ENCODE data around the gene MRNIP. TPM values are rescaled to one million over a fixed set of nuclear protein-coding genes. Genes with fewer than 3 reads are reported as not detected.

Gene MRNIP
- total RNA-seq, 2 experiments from 2014 or later, result 19.4 to 19.7 TPM

DNA sequence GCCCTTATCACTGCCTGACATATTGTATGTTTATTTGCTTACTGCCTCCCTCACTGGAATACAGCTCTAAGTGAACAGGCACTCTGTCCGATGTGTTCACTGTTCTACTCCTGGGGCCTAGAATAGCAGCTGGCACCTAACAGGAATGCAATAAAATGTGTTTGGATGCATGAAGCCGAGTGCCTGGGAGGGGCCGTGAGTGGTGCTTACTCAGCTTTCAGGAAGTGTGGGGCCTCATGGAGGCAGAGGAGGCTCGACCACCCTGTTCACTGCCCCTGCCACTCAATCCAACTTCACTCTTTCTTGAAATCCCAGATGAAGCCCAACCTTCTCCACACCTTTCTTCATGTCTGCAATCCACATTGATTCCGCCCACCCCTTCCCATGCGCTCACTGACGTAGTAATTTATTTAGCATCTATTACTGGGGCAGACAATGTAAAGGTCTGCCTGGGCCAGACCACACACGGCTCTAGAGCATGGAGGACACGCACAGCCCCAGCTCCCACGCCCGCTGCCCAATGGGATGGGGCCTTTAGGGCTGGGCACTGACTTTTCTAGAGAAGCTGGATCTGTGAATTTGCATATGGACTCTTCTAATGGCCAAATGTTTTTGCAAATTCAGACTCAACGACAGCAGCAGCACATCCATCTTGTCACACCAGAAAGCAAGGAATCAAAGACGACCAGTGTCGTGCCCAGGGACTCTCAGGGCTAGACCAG lies 27.7 kb upstream of the MRNIP start:
- ATAC-seq (no peak), DNase-seq (no peak)
- no peaks in the 10 kb centered on the region for H3K4me1 Mint-ChIP-seq
- ChIA-PET CTCF (no interaction called here), POLR2A (no interaction called here)
- intact Hi-C loops (cut with DNase I, micrococcal nuclease), result no loop called here
- H3K36me3 Mint-ChIP-seq (ENCODE audit: low read depth), result peaks cover 68% of the 10 kb centered on the region
- no peak overlapping the region for H3K27ac Mint-ChIP-seq
- H3K27me3 Mint-ChIP-seq, result no peaks in the 10 kb centered on the region
- peaks cover 18% of the 10 kb centered on the region for H3K9me3 Mint-ChIP-seq (ENCODE audit: low read depth)
- no peak overlapping the region for H3K4me3 Mint-ChIP-seq

GRCh38 chr5:179885491-179886090 lies 27.0 kb upstream of the MRNIP start:
- H3K27ac Mint-ChIP-seq, result no peak overlapping the region
- no peak for DNase-seq
- peaks cover 70% of the 10 kb centered on the region for H3K36me3 Mint-ChIP-seq (ENCODE audit: low read depth)
- CTCF ChIA-PET, result no interaction called here
- H3K4me3 Mint-ChIP-seq, result no peak overlapping the region
- peaks cover 18% of the 10 kb centered on the region for H3K9me3 Mint-ChIP-seq (ENCODE audit: low read depth)
- POLR2A ChIA-PET, result no interaction called here
- no peaks in the 10 kb centered on the region for H3K4me1 Mint-ChIP-seq
- ATAC-seq, result no peak
- H3K27me3 Mint-ChIP-seq, result no peaks in the 10 kb centered on the region
- intact Hi-C loops (cut with DNase I, micrococcal nuclease), result no loop called here

- DNase-seq (no peak), ATAC-seq (no peak)
- intact Hi-C loops (cut with DNase I, micrococcal nuclease), result no loop called here
- H3K36me3 Mint-ChIP-seq (ENCODE audit: low read depth), result peaks cover 56% of the 10 kb centered on the region
- no peaks in the 10 kb centered on the region for H3K4me1 Mint-ChIP-seq
- no peak overlapping the region for H3K4me3 Mint-ChIP-seq
- H3K27ac Mint-ChIP-seq, result no peak overlapping the region
- no peaks in the 10 kb centered on the region for H3K27me3 Mint-ChIP-seq
- peaks cover 18% of the 10 kb centered on the region for H3K9me3 Mint-ChIP-seq (ENCODE audit: low read depth)
- POLR2A ChIA-PET, result interaction anchor here (0.7 kb wide), 1 partner anchor 1266 kb away, joined by 12 read pairs; no protein-coding TSS in a partner anchor
- CTCF ChIA-PET, result interaction anchor here (1.6 kb wide), 1 partner anchor 81 kb away, joined by 4 read pairs; no protein-coding TSS in a partner anchor
Measured at GRCh38 chr5:179883163-179883562, 24.5 kb upstream of the MRNIP start.

GRCh38 chr5:179882338-179882737 lies 23.7 kb upstream of the MRNIP start:
- ChIA-PET CTCF (interaction anchor here (1.6 kb wide), 1 partner anchor 80 kb away, joined by 4 read pairs; no protein-coding TSS in a partner anchor), POLR2A (no interaction called here)
- DNase-seq, result no peak
- Mint-ChIP-seq H3K4me1 (no peaks in the 10 kb centered on the region), H3K4me3 (no peak overlapping the region), H3K36me3 (ENCODE audit: low read depth) (peaks cover 57% of the 10 kb centered on the region), H3K27ac (no peak overlapping the region), H3K9me3 (ENCODE audit: low read depth) (peaks cover 18% of the 10 kb centered on the region), H3K27me3 (no peaks in the 10 kb centered on the region)
- no peak for ATAC-seq
- intact Hi-C loops (cut with DNase I, micrococcal nuclease), result no loop called here

DNA sequence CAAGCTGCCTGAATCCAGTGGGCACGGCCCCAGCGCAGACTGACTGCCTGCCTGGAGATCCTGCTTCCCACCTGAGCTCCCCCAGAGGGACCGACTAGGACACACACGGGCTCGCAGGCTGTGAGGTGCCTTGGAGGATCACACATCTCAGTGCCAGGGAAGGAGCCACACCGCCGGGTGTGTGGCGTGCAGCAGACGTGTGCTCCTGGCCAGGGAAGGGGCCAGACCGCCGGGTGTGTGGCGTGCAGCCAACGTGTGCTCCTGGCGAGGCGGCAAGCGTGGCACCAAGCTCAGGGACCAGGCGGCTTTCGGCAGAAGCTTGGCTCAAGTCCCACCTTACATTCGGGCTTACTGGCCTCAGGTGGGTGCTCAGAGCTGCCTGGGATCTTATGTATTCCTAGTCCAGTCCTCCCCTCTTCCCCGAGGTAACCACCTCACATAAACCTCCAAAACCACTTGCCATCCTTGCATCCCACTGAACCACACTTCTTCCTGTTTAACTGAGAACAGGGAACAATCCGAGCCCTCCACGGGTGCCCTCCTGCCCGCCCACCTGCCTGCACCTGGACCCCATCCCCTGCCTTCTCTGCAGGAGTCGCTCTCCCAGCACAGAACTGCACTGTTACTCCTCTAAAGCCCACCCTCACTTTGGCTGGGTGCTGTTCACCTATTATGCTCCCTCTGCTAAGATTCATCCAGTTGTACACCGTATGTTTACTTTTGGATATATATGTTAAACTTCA lies 22.4 kb upstream of the MRNIP start:
- no peak for ATAC-seq
- DNase-seq, result no peak
- H3K27me3 Mint-ChIP-seq, result no peaks in the 10 kb centered on the region
- H3K36me3 Mint-ChIP-seq (ENCODE audit: low read depth), result peaks cover 52% of the 10 kb centered on the region
- intact Hi-C loops (cut with DNase I, micrococcal nuclease), result no loop called here
- peaks cover 18% of the 10 kb centered on the region for H3K9me3 Mint-ChIP-seq (ENCODE audit: low read depth)
- H3K4me3 Mint-ChIP-seq, result no peak overlapping the region
- H3K4me1 Mint-ChIP-seq, result no peaks in the 10 kb centered on the region
- CTCF ChIA-PET, result interaction anchor here (0.7 to 0.9 kb wide), 3 partner anchors 15 to 543 kb away, joined by 3 to 8 read pairs (median 4); no protein-coding TSS in a partner anchor
- no peak overlapping the region for H3K27ac Mint-ChIP-seq
- POLR2A ChIA-PET, result no interaction called here

DNA sequence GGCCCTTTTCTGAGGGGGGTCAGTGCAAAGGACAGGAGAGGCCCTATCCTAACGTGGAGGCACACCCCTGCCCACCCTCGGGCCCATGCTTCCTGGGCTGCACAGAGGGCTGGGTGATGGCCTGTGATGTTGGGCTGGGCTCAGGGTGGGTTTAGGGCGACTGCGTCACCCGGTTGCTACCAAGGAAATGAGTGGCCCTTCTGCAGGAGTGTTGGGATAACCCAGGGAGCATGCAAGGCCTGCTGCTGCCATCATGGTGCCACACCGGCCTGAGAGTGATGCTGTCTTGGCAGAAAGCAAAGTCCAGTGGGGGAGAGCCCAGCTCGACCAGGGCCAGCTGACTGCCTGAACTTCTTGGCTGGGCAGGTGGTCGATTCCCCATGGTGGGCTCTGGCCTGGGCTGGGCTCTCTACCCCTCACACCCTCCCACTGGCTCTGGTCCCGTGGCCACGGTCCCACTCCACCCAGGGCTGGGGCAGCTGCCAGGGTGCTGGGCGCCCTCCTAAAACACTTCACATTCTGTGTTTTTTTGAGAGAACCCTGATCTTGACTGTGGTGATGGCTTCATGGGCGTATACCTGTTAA lies 21.5 kb upstream of the MRNIP start:
- intact Hi-C loops (cut with DNase I, micrococcal nuclease), result no loop called here
- ATAC-seq (no peak), DNase-seq (no peak)
- ChIA-PET POLR2A (no interaction called here), CTCF (no interaction called here)
- H3K4me3 Mint-ChIP-seq, result no peak overlapping the region
- no peaks in the 10 kb centered on the region for H3K4me1 Mint-ChIP-seq
- peaks cover 18% of the 10 kb centered on the region for H3K9me3 Mint-ChIP-seq (ENCODE audit: low read depth)
- H3K36me3 Mint-ChIP-seq (ENCODE audit: low read depth), result peaks cover 43% of the 10 kb centered on the region
- no peaks in the 10 kb centered on the region for H3K27me3 Mint-ChIP-seq
- no peak overlapping the region for H3K27ac Mint-ChIP-seq

DNA sequence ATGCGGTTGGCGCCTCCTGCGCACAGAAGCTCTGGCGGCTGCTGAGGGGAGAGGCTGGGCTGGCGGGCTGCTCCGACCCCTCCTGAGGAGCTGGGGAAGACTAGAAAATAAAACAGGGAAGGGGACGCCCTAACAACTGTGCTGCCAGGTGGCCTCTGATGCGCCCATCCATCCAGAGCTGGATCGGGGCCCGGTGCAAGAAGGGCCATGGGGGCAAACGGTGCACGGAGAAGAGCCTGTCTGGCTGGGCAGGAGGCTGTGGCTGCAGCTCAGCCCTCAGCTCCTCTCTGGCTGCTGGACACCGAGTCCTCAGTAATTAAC lies 21.0 kb upstream of the MRNIP start:
- Mint-ChIP-seq H3K4me3 (no peak overlapping the region), H3K27me3 (no peaks in the 10 kb centered on the region), H3K27ac (no peak overlapping the region), H3K36me3 (ENCODE audit: low read depth) (peaks cover 39% of the 10 kb centered on the region), H3K4me1 (no peaks in the 10 kb centered on the region), H3K9me3 (ENCODE audit: low read depth) (peaks cover 18% of the 10 kb centered on the region)
- ATAC-seq (no peak), DNase-seq (no peak)
- ChIA-PET CTCF (no interaction called here), POLR2A (no interaction called here)
- intact Hi-C loops (cut with DNase I, micrococcal nuclease), result no loop called here

DNA sequence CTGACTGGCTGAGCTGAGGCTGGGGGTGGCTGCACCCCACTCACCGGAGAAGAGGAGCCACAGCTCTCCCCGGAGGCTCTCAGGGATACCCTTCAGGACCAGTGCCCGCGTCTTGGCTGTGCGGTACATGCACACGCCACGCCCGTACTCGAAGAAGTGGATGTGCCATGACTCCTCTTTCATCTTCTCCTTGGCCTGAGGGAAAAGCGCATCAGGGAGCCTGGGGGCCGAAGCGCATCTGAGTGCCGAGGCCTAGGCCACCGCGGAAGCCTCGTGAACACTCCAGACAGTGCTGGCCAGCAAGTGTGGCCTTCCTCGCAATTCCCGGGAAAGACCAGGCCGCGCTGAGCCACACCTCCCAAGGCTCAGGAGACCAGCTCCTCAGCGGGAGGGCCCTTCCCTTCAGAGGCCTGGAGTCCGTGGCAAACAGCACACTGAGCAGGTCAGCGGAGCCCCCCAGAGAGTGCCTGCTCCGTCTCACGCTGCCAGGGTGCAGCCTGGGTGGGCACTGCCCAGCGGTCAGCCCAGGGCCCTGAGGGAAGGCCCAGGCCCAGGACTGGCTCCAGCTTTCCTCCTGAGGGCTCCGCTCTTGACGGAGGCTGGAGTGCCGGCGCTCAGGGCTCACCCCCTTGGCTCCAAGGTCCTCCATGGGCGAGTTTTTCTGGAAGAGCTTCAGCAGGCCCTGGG lies 20.5 kb upstream of the MRNIP start:
- ChIA-PET CTCF (no interaction called here), POLR2A (no interaction called here)
- H3K36me3 Mint-ChIP-seq (ENCODE audit: low read depth), result peaks cover 34% of the 10 kb centered on the region
- intact Hi-C loops (cut with DNase I, micrococcal nuclease), result no loop called here
- DNase-seq (no peak), ATAC-seq (no peak)
- peaks cover 15% of the 10 kb centered on the region for H3K9me3 Mint-ChIP-seq (ENCODE audit: low read depth)
- H3K4me1 Mint-ChIP-seq, result no peaks in the 10 kb centered on the region
- no peak overlapping the region for H3K27ac Mint-ChIP-seq
- no peak overlapping the region for H3K4me3 Mint-ChIP-seq
- H3K27me3 Mint-ChIP-seq, result no peaks in the 10 kb centered on the region

GRCh38 chr5:179878222-179879002 lies 19.8 kb upstream of the MRNIP start:
- Mint-ChIP-seq H3K27ac (no peak overlapping the region), H3K9me3 (ENCODE audit: low read depth) (peaks cover 9% of the 10 kb centered on the region), H3K4me1 (no peaks in the 10 kb centered on the region), H3K27me3 (no peaks in the 10 kb centered on the region), H3K36me3 (ENCODE audit: low read depth) (peaks cover 29% of the 10 kb centered on the region), H3K4me3 (no peak overlapping the region)
- ATAC-seq (no peak), DNase-seq (no peak)
- ChIA-PET CTCF (no interaction called here), POLR2A (interaction anchor here (0.6 kb wide), 1 partner anchor 52 kb away, joined by 9 read pairs; no protein-coding TSS in a partner anchor)
- intact Hi-C loops (cut with DNase I, micrococcal nuclease), result no loop called here

- Mint-ChIP-seq H3K27ac (no peak overlapping the region), H3K4me1 (no peaks in the 10 kb centered on the region), H3K4me3 (no peak overlapping the region), H3K9me3 (ENCODE audit: low read depth) (no peaks in the 10 kb centered on the region), H3K27me3 (no peaks in the 10 kb centered on the region), H3K36me3 (ENCODE audit: low read depth) (peaks cover 20% of the 10 kb centered on the region)
- ChIA-PET CTCF (interaction anchor here (0.7 kb wide), 1 partner anchor 25 kb away, joined by 4 read pairs; no protein-coding TSS in a partner anchor), POLR2A (interaction anchor here (0.6 kb wide), 1 partner anchor 179 kb away, joined by 3 read pairs; no protein-coding TSS in a partner anchor)
- intact Hi-C loops (cut with DNase I, micrococcal nuclease), result no loop called here
- DNase-seq, result no peak
- ATAC-seq, result no peak
Measured at GRCh38 chr5:179876610-179876952, 18.0 kb upstream of the MRNIP start.

All from activated CD4-positive, alpha-beta T cell treated with anti-CD3 and anti-CD28 coated beads for 36 hours (primary cell).